Stimulated activated CD4-positive, alpha-beta T cell treated with anti-CD3 and anti-CD28 coated beads, Interleukin-1b, Interleukin-23, amount 100 ng/mL, for 4 hours (primary cell): ENCODE data around the gene WASF3.

Source experiments
- DNase-seq, 2 donors: peaks; one replicate each; pipeline ENCODE4 v3.0.0-alpha.2; 2020; ENCODE audit warnings: low read depth in 2 of 2

The WASF3 gene, protein sequence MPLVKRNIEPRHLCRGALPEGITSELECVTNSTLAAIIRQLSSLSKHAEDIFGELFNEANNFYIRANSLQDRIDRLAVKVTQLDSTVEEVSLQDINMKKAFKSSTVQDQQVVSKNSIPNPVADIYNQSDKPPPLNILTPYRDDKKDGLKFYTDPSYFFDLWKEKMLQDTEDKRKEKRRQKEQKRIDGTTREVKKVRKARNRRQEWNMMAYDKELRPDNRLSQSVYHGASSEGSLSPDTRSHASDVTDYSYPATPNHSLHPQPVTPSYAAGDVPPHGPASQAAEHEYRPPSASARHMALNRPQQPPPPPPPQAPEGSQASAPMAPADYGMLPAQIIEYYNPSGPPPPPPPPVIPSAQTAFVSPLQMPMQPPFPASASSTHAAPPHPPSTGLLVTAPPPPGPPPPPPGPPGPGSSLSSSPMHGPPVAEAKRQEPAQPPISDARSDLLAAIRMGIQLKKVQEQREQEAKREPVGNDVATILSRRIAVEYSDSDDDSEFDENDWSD

DNA sequence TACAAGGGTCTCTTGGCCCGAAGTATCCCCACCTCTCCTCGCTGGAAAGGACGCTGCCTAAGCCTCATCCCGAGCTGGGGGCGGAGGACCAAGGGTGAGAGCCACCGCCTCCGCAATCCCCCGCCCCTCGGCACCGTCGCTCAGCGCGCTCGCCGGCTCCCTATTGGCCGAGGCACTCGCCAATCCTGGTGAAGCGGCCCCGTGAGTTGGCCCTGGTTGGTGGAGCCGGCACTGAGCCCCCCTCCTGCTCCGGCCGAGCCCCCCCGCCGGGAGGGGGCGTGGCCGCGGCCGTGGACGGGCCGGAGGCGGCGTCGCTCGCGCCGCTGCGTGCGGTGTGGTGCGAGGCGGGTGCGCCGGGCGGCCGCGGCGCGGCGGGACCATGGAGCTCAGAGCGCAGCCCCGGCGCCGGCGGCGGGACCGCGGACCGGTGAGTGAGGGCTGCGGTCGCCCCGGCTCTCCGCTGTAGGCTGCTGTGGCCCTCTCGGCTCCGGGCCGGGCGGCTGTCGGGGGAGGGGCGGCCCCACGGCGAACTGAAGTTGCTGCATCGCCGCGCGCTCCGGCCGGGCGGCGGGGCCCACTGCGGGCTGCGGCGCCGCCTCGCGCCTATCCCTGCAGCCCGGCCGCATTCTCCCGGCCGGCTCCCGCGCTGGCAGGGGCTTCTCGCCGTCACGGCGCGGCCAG, at the start of gene WASF3:
Gene WASF3 (plus strand): TSS at position 291 of the 681 bp plus-strand sequence. CDS start 84,588 bp downstream, outside the sequence.
- DNase-seq: peak; percentile 2 to 7

DNA sequence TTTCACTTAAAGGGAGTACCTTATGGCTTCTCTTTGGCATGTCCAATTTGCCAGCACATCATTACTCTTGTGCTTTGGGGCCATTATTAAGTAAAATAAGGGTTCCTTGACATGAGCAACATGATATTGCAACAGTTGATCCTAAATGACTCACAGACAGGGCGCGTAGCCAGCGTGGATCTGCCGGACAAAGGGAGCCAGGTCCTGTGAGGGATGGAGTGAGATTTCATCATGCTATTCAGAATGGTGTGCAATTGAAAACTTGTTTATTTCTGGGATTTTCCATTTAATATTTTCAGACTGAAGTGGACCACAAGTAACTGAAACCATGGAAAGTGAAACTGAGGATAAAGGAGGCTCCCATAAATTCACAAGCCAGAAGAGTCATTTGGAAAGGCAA, 48.6 kb upstream of the WASF3 start:
- DNase-seq: no peak

DNA sequence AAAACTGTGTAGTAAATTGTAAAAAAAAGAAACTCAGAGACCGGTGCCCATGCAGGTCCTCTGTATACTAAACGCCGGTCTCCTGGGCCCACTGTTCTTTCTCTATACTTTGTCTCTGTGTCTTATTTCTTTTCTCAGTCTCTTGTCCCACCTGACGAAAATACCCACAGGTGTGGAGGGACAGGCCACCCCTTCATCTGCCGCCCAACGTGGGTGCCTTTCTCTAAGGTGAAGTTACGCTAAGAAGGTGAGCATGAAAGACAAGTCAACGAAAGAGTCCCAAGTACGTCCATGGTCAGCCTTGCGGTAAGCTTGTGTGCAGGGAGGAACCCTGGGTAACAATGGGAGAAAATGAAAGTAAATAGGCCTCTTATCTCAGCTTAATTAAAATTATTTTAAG, 48.0 kb upstream of the WASF3 start:
- DNase-seq: no peak

DNA sequence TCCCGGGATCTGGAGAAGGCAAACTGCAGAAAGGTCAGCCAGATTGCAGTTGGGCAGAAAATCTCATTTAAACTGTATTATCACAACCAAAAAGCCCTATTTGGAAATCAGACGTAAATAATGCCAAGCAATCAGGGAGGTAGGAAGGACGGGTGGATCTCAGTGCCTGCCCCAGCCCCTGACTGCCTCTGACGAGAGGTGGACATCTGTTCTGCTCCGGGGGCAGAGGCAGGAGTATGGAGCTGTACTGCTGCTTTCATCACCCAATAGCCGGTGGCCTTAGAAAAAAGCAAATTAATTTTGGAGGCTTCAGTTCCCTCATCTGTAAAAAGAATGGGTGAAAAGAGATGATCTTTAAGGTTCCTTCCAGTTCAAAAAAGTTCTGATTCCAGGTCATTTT, 43.6 kb upstream of the WASF3 start:
- no peak for DNase-seq

DNA sequence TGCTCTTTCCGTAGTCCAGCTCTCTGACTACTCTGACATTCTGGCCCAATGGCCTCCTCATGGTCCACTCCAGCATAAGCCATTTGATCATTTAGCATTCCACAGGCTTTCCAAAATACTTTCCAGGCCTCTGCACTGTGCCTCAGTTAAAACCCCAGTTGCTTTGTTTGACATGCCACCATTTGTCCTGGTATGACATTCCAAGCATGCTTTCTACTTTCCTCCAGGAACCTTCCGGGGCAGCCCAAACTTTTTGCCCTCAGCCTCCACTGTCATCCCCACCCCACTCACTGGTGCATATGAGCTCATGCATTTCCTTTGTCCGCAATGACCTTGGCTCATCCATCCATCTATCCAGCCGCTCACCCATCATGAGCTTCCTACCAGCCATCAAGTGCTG, 41.8 kb upstream of the WASF3 start:
- DNase-seq: no peak

DNA sequence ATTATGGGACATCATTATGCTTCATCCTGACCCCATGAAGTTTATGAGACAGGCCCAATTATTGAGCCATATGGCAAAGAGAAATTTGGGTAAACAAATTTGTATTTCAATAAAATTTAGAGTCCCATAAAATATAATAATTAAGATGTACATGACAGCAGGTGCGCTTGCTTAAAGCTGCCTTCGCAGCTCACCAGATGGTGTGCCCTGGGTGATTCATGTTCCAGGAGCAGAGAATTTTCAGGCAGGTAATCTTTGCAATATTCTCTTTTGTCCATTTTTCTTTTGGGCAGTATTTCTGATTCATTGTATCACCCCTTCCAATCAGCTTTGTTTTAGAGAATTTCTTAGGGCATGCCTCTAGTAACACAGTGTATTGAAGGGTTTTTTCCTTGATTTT, 39.5 kb upstream of the WASF3 start:
- DNase-seq: no peak

DNA sequence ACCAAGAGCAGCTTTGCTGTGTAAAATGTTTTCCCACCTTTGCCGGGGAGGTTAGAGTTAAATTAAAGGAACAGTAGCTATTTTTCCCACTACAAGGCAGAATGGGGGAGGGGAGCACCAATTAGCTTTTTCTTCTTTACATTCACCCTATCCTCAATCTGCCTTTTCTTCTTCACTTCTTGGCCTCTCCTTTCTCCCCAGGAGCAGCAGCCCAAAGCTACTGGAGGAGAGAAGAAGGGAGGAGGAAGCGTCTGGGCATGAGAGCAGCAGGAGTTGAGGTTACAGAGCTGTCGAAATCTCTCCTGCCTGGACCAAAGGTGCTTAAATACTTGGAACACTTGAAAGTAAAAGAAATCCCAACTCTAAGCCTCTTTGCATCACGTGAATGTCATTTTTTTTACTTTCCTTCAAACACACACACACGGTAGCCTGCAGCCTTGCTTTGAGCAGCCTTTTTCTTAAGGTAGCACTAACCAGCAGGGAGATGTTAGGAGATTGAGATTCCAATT, 39.0 kb upstream of the WASF3 start:
- DNase-seq: no peak

DNA sequence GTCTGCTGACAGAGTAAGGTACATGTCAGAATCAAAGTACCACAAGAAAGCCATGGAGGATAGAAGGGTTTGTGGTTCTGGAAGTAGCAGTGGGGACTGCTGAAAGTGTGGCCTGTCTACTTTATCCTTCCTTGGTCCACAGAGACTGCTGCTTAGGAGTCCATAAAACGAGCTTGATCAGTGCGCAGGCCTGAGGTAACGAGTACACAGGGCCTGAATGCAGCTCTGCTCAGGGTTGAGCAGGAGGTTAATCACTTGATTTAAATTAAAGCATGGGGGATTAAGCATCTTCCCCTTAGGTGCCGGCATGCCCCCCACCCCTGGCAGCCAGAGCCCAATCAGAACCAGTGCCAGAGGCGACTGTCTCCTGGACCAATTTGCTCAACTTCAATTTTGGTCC, 34.9 kb upstream of the WASF3 start:
- DNase-seq: no peak

DNA sequence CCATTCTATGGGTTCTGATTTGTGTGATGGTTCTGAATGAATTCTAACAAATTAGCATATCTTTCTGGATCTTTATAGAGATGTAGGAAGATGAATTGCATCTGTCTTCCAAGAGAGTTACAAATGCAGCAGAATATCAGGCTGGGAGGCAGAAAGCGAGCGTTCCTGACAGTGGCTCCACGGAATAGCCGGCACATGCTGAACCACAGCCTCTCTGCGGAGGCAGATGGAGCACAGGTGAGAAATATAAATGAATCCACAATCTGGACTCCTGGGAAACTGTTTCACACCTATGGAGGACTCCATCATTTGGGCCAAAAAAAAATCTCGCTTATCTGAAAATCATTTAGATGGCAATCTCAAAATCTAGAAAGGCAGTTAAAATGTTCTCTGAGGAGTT, 34.5 kb upstream of the WASF3 start:
- no peak for DNase-seq

DNA sequence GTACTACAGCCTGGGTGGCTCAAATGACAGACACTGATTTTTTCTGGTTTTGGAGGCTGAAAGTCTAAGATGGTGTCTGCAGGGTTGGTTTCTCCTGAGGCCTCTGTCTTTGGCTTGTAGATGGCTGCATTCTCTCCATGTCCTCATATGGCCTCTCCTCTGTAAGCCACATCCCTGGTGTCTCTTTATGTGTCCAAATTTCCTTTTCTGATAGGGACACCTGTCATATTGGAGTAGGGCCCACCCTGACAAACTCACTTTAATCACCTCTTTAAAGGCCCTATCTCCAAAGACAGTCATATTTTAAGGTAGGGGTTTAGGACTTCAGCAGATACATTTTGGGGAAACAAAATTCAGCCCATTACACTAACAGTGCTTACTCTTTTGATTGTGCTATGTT, 32.0 kb upstream of the WASF3 start:
- no peak for DNase-seq

DNA sequence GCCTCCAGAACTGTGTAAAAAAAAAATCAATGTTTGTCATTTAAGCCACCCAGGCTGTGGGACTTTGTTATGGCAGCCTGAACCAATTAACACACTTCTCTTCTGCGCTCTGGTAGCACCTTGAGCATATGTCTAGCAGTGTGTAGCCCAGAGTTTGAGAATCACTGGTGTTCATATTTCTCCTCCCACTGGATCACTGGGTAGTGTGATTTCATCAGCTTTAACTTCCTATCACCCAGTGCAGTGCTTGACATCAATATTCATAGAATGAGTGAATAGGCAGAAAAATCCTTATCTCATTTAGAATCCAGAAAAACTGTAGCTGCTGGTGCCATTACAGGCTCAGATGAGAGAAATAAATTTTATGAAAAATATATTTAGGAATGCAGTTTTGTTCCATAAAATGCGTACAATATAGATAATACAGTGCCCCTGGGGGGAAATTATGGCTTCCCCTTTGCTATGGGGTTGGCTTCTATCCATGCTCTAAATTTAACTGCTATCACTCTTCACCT, 30.7 kb upstream of the WASF3 start:
- DNase-seq: no peak

DNA sequence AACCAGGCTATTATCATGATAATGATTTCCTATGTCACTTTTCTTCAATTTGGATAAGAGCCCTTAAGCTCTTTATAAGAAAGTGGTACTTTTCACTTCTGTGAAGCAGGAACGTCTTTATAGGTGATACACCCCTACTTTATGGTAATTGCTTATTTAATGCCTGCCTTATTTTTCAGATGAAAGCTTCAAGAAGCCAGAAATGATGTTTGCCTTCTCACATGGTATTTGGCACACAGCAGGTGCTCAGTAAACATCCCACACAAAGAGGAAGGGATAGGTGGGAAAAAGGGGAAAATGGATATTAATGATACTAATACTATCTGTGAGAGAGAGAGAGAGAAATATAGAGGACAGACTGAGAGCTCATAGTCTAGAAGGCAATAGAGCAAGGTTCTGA, 29.0 kb upstream of the WASF3 start:
- DNase-seq: no peak

DNA sequence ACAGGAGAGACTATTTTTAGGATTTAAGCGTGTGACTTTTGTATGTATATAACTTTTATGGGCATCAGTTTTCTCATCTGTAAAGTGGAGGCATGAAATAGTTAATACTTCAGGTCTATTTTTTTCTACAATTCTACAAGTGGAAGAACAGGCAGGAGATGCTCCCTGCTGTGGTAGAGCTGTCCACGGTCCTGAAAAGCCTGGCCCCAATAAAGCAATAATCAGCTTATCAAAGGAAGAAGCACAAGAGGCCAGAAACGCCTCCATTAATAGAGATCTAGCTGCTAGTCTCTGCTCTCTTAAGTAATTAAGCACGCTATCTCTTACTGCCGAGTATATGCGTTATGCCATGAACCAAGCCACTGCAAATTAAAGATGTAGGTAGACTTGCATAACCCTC, 28.0 kb upstream of the WASF3 start:
- peak in 1 of 2 donors; percentile 5 for DNase-seq

DNA sequence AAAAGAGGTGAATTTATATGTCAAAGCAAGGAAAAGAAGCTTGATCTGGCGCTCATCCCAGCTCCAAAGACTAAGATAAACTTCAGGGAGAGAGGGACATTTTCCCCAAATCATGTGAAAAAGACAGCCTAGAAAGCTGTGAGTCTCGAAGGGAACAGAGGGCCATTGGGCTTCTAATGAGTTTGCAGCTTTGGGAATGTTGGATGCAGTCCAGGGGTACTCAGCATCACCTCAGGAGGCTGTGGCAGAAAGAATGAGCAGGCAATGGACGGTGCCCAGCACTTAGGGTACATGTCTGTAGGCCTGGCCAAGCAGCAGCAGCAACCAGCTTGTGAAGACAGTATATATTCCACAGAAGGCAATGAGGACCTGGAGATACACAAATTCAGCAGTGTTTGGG, 25.7 kb upstream of the WASF3 start:
- no peak for DNase-seq

DNA sequence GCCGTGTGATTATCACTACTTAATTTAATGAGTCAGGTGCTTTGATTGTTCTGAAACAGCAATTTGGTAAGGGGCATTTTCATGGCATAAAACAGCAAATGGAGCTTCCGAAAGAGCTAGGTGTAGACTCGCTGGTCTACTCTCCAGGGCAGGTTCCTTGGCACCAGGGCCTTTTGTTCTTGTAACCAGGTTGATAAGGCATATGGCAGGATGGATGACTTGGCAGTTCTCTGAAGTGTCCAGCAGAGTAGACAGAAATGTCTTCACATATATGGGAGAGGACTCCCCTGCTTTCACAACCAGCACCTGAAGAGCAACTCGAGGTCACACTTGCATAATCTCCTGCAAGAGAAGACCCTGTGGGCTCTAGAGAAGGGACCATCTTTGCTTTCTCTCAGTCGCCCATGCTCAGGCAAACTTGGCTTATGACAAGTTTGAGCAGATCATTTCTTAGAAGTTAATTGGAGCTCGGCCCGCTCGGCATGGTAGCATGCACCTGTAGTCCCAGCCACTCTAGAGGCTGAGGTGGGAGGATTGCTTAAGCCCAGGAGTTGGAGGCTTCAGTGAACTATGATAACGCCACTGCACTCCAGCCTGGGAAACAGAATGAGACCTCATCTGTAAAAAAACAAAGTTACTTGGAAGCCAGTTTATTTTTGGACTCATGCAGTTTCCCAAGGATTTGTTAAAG, 23.3 kb upstream of the WASF3 start:
- no peak for DNase-seq

DNA sequence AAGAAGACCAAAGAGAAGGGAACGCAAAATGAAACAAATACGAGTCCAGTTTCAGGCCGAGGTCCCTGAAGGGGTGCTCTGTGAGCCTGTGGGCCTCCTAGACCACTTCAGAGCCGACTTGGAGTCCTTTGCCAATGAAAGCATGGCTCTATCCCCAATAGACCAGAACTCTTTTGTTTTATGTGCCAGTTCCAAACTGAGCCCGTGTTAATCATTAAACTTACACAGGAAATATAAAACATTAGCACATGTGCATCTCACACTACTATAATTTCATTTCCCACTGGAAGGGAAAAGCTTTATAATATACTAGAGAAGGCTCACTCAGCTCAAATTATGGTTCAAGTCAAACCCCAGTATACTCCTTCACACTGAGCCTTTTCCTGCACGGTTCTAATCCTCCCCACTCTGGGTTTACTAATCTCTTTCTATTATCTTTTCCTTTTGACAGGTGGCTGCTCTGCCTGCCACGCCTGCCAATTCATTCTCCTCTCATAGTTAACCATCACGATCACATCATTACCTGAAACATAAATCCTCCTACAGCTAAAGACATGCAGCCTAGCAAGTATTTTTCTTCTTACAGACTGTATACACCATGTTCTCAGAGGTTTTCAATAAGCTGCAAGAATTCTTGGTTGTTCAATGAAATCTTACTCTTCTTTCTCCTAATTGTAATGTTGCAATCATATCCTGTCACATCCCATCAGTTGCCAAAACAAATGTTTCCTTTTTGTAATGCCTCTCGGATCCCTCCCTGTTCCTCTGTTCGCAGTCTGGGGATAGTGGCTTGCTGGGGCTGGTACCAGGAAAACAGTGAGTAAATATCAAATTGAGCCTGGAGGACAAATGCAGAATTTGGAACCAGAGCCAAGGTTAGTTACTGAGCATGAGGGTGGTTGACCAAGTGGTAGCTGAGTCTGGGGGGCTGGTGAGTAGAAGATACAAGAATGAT, 18.8 kb upstream of the WASF3 start:
- no peak for DNase-seq

DNA sequence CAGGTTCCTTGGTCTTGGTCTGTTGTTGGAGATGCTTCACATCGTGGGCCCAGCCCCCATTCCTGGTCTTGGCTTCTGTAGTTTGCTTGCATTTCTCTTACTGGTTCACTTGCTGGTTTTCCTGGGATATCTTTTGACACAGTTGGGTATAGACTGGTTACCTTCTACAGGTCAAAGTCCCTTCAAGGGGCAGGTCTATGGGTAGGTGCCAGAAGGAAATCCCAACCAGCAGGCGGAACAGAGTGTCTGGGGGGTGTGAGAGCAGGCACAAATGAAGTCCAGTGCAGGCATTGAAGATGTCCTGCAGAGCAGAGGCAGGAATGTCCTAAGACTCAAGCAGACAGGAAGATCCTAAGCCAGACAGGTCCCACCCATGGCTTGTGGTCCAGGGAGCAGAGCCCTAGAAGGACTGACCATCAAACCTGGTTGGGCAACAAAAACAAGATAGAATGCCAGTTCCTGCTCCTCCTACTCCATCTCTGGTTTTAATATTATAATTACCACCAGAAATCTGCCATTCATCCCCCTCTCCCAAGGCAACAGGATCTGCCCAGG, 17.7 kb upstream of the WASF3 start:
- no peak for DNase-seq

DNA sequence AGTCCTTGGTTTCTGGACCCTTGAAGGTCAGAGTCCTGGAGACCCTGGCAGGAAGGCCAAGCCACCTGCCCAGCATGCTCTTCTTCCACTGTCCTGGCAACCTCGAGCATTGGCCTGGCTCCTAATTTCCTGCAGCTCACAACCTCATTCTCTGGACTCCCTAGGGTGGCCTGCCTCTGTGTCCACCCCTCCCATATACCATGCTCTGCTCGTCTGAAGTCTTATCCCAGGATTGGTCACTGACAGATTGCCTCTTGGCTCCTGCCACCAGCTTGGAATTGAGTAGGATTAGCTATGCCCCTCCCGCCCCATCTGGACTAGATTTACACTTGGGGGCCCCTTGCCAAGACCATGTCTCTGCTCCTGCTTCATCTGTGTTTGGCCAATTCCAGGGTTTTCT, 17.1 kb upstream of the WASF3 start:
- DNase-seq: no peak

DNA sequence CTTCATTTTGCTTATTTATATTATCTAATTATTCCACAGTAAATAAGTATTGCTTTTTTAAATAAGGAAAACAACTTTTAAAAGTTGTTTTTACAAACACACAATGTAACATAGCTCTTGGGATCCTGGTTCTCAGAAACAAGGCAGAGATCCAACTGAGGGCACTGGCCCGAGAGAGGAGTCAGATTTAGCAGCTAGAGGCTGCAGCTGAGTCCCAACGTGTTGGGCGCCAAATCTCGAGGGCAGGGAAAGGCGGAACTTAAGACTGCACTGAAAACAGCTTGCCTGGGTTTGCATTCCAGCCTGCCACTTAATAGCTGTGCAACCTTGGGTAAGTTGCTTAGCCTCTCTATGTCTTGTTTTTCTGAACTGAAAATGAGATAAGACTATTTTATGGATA, 16.4 kb upstream of the WASF3 start:
- no peak for DNase-seq

DNA sequence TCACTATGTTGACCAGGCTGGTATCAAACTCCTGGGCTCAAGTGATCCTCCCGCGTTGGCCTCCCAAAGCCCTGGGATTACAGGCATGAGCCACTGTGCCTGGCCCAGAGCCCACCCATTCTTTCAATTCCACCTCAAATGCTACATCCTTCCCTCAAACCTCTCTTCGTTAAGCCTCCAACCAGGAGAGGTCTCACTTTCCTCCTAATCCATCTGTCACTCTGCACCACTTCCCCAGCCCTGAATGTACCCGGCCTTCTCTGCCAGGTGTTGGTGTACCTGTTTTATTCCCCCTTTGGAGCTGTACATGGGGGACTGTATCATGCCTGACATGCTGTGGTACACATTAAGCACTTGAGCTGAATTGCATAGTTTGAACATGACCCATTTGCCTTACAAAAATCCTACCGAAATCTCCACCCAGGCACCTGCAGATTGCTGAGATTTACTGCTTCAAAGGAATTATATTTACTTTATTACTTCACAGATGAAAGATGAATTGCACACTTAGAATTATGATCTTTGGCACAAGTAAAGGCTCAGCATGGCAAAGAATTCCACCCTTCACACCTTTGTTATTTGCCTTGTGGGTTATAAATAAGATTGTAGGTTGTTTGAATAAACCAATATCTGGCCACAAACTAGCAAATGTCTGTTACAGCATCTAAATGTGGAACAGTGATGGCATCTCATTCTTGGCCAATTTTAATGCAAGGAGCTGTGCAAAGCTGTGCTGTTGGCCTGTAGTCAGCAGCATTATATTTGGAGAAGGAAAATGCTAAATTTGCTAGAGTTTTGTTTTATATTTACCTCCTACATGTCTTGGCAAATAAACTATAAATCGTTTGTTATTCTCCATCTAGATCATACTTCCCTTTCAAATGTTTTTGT, 15.6 kb upstream of the WASF3 start:
- no peak for DNase-seq
